Smooth muscle cell of the brain vasculature (primary cell): ENCODE measurements around the gene NBDY.

Experiments
- DNase-seq: peaks from one replicate; pipeline ENCODE4 v3.0.0-alpha.2; 2012; ENCODE audit warnings: low read depth, low spot score

NBDY gene

GRCh38 chrX:56785442-56785841 lies 56.4 kb downstream of the NBDY start:
- no peak for DNase-seq

- no peak for DNase-seq
These were observed 58.1 kb downstream of the NBDY start for GRCh38 chrX:56786889-56787733.

- DNase-seq, result no peak
These were observed 58.7 kb downstream of the NBDY start for GRCh38 chrX:56787734-56788152.

- no peak for DNase-seq
These were observed 59.2 kb downstream of the NBDY start for GRCh38 chrX:56788229-56788628.

GRCh38 chrX:56788717-56789122 lies 59.7 kb downstream of the NBDY start:
- DNase-seq, result no peak

GRCh38 chrX:56789518-56790070 lies 60.6 kb downstream of the NBDY start:
- no peak for DNase-seq

- no peak for DNase-seq
These were observed 61.7 kb downstream of the NBDY start for GRCh38 chrX:56790778-56791177.

- no peak for DNase-seq
These were observed 62.4 kb downstream of the NBDY start for GRCh38 chrX:56791456-56791855.

- DNase-seq, result no peak
These were observed 63.4 kb downstream of the NBDY start for GRCh38 chrX:56792270-56793111.

- DNase-seq, result no peak
These were observed 64.0 kb downstream of the NBDY start for GRCh38 chrX:56793112-56793430.

GRCh38 chrX:56793521-56794320 lies 64.7 kb downstream of the NBDY start:
- DNase-seq, result no peak

GRCh38 chrX:56794404-56795230 lies 65.6 kb downstream of the NBDY start:
- no peak for DNase-seq

- no peak for DNase-seq
These were observed 66.3 kb downstream of the NBDY start for GRCh38 chrX:56795309-56795868.

- DNase-seq, result no peak
These were observed 67.8 kb downstream of the NBDY start for GRCh38 chrX:56796641-56797395.

GRCh38 chrX:56797574-56798338 lies 68.7 kb downstream of the NBDY start:
- no peak for DNase-seq

- DNase-seq, result no peak
These were observed 69.3 kb downstream of the NBDY start for GRCh38 chrX:56798339-56798711.

GRCh38 chrX:56798866-56799758 lies 70.1 kb downstream of the NBDY start:
- DNase-seq, result no peak

- no peak for DNase-seq
These were observed 71.3 kb downstream of the NBDY start for GRCh38 chrX:56800307-56800706.
